Measurements from ENCODE around the gene CCT7. TPM values are rescaled to one million over a fixed set of nuclear protein-coding genes. Genes with fewer than 3 reads are reported as not detected.

The CCT7 gene
- total and polyA plus RNA-seq, 10 of the 15 experiments (the other 5 are each of a cell fraction or from before 2014, with no cell fraction given), result 206 to 598 (median 486) TPM

DNA sequence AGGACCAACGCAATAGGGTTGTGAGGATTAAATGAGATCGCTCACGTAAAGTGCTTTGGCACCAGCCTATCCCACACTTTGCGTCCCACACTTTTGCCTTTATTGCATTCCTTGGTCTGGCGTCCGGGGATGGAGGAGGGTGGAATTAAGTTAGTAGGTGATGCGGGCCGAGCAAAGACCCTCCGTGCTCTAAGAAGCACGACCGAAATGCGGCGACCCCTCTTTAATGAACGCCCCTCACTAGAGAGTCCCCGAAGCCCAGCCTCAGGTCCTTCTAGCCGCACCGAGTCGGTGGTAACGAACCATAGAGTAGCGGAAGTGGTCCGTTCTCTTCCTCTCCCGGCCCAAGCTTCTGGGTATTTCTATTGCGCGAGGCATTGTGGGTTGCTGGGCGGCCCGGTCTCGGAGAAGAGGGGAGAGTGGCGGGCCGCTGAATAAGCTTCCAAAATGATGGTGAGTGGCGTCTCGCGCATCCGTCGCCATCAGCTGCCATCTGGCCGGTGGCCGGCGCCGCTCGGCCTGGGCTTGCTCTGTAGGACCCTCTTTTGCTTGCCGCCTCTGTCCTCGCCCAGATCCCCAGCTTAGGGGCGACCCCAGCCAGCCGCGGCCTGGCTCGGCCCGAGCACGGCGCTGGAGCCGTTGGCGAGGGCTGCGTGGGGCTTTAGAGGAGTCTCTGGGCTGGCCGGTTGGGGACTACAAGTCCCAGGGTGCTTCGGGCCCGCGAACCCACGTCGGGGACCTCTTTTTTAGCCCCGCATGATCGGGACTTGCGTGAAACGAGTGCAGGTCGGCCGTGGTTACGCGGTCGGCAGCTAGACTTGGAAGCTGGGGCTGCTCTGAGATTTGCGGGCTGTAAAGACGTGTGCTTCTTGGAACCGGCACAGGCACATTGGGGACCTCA is at the start of gene CCT7 (continued):
- TF ChIP-seq, protein P1, sequence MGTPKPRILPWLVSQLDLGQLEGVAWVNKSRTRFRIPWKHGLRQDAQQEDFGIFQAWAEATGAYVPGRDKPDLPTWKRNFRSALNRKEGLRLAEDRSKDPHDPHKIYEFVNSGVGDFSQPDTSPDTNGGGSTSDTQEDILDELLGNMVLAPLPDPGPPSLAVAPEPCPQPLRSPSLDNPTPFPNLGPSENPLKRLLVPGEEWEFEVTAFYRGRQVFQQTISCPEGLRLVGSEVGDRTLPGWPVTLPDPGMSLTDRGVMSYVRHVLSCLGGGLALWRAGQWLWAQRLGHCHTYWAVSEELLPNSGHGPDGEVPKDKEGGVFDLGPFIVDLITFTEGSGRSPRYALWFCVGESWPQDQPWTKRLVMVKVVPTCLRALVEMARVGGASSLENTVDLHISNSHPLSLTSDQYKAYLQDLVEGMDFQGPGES (IDR thresholded peaks at IDR 0.05), result peak; percentile 38; the same call in 1 of the 2 replicates
- TF ChIP-seq RUNX3 (IDR thresholded peaks at IDR 0.05; ENCODE audit: low read length) (peak; percentile 85), IKZF1 (conservative IDR thresholded peaks at IDR 0.05) (peak; percentile 79), PAX5 (IDR thresholded peaks at IDR 0.05; ENCODE audit: borderline replicate concordance, low read depth, low read length) (no peak), SPI1 (IDR thresholded peaks at IDR 0.05; ENCODE audit: borderline replicate concordance, insufficient read depth, low read depth, low read length) (peak; percentile 62; the same call in 1 of the 2 replicates), KLF5 (IDR thresholded peaks at IDR 0.05; ENCODE audit: partially characterized antibody) (peak; percentile 85), BACH1 (IDR thresholded peaks at IDR 0.05; ENCODE audit: borderline replicate concordance) (peak; percentile 86), CHD1 (IDR thresholded peaks at IDR 0.05; ENCODE audit: low read depth, low read length) (no peak), ZSCAN29 (IDR thresholded peaks at IDR 0.05) (peak; percentile 87), ZNF217 (IDR thresholded peaks at IDR 0.05) (no peak), ZNF622 (IDR thresholded peaks at IDR 0.05) (no peak), HDGF (IDR thresholded peaks at IDR 0.05) (no peak)
- TF ChIP-seq, protein P2, sequence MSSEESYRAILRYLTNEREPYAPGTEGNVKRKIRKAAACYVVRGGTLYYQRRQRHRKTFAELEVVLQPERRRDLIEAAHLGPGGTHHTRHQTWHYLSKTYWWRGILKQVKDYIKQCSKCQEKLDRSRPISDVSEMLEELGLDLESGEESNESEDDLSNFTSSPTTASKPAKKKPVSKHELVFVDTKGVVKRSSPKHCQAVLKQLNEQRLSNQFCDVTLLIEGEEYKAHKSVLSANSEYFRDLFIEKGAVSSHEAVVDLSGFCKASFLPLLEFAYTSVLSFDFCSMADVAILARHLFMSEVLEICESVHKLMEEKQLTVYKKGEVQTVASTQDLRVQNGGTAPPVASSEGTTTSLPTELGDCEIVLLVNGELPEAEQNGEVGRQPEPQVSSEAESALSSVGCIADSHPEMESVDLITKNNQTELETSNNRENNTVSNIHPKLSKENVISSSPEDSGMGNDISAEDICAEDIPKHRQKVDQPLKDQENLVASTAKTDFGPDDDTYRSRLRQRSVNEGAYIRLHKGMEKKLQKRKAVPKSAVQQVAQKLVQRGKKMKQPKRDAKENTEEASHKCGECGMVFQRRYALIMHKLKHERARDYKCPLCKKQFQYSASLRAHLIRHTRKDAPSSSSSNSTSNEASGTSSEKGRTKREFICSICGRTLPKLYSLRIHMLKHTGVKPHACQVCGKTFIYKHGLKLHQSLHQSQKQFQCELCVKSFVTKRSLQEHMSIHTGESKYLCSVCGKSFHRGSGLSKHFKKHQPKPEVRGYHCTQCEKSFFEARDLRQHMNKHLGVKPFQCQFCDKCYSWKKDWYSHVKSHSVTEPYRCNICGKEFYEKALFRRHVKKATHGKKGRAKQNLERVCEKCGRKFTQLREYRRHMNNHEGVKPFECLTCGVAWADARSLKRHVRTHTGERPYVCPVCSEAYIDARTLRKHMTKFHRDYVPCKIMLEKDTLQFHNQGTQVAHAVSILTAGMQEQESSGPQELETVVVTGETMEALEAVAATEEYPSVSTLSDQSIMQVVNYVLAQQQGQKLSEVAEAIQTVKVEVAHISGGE (CRISPR knock-in tag; IDR thresholded peaks at IDR 0.05), result peak; percentile 85
- TF ChIP-seq, protein P3, sequence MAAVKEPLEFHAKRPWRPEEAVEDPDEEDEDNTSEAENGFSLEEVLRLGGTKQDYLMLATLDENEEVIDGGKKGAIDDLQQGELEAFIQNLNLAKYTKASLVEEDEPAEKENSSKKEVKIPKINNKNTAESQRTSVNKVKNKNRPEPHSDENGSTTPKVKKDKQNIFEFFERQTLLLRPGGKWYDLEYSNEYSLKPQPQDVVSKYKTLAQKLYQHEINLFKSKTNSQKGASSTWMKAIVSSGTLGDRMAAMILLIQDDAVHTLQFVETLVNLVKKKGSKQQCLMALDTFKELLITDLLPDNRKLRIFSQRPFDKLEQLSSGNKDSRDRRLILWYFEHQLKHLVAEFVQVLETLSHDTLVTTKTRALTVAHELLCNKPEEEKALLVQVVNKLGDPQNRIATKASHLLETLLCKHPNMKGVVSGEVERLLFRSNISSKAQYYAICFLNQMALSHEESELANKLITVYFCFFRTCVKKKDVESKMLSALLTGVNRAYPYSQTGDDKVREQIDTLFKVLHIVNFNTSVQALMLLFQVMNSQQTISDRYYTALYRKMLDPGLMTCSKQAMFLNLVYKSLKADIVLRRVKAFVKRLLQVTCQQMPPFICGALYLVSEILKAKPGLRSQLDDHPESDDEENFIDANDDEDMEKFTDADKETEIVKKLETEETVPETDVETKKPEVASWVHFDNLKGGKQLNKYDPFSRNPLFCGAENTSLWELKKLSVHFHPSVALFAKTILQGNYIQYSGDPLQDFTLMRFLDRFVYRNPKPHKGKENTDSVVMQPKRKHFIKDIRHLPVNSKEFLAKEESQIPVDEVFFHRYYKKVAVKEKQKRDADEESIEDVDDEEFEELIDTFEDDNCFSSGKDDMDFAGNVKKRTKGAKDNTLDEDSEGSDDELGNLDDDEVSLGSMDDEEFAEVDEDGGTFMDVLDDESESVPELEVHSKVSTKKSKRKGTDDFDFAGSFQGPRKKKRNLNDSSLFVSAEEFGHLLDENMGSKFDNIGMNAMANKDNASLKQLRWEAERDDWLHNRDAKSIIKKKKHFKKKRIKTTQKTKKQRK (IDR thresholded peaks at IDR 0.05; ENCODE audit: low read depth, low read length), result peak; percentile 29; the same call in 1 of the 2 replicates
- TF ChIP-seq, protein P4, sequence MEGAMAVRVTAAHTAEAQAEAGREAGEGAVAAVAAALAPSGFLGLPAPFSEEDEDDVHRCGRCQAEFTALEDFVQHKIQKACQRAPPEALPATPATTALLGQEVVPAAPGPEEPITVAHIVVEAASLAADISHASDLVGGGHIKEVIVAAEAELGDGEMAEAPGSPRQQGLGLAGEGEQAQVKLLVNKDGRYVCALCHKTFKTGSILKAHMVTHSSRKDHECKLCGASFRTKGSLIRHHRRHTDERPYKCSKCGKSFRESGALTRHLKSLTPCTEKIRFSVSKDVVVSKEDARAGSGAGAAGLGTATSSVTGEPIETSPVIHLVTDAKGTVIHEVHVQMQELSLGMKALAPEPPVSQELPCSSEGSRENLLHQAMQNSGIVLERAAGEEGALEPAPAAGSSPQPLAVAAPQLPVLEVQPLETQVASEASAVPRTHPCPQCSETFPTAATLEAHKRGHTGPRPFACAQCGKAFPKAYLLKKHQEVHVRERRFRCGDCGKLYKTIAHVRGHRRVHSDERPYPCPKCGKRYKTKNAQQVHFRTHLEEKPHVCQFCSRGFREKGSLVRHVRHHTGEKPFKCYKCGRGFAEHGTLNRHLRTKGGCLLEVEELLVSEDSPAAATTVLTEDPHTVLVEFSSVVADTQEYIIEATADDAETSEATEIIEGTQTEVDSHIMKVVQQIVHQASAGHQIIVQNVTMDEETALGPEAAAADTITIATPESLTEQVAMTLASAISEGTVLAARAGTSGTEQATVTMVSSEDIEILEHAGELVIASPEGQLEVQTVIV (IDR thresholded peaks at IDR 0.05; ENCODE audit: borderline replicate concordance, partially characterized antibody), result peak; percentile 15
- TF ChIP-seq, protein P5, sequence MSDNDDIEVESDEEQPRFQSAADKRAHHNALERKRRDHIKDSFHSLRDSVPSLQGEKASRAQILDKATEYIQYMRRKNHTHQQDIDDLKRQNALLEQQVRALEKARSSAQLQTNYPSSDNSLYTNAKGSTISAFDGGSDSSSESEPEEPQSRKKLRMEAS (IDR thresholded peaks at IDR 0.05; ENCODE audit: low read depth, low read length), result no peak; the same call in 1 of the 2 replicates
